Lung (tissue), 12 donors: Measurements from ENCODE around the gene CCDC14. TPM values are rescaled to one million over a fixed set of nuclear protein-coding genes. Genes with fewer than 3 reads are reported as not detected.
"Not testable (repeated sequence)": the region's sequence is repeated elsewhere in the genome, so short reads cannot be mapped to it uniquely, and the experiment has no call there.

Source experiments
- ATAC-seq: fragments of 200-7000 bp; cut with Tn5 transposase; one replicate; pipeline ENCODE4 v1.9.1; 2020; ENCODE audit warnings: moderate number of reproducible peaks; ENCODE audit not compliant: insufficient read depth, low FRiP score
- DNase-seq, 3 donors: peaks; one replicate each; pipeline ENCODE4 v3.0.0-alpha.2; 2013 to 2017
- H3K27ac ChIP-seq, 2 donors: one replicate each; pipeline ENCODE4 v1.5.1; 2013; ENCODE audit warnings: mild to moderate bottlenecking in 2 of 2, moderate library complexity in 2 of 2, control low read depth in 1 of 2, inconsistent platforms in 1 of 2, low read depth in 1 of 2, low read length in 1 of 2
- H3K27me3 ChIP-seq, 3 donors: one replicate each; pipeline ENCODE4 v1.5.1; 2013; ENCODE audit warnings: low read length in 2 of 3; ENCODE audit not compliant: control insufficient read depth in 3 of 3, insufficient read depth in 3 of 3
- H3K36me3 ChIP-seq, 4 donors: one replicate each; pipeline ENCODE4 v1.5.1; 2013; ENCODE audit warnings: low read length in 4 of 4, mild to moderate bottlenecking in 1 of 4, moderate library complexity in 1 of 4; ENCODE audit not compliant: control insufficient read depth in 4 of 4, insufficient read depth in 4 of 4
- H3K4me1 ChIP-seq, 5 donors: one replicate each; pipeline ENCODE4 v1.5.1; 2013; ENCODE audit warnings: low read length in 5 of 5, mild to moderate bottlenecking in 2 of 5, moderate library complexity in 1 of 5; ENCODE audit not compliant: control insufficient read depth in 5 of 5, insufficient read depth in 5 of 5
- H3K4me3 ChIP-seq: one replicate; pipeline ENCODE4 v1.5.1; 2013; ENCODE audit warnings: mild to moderate bottlenecking, control low read depth, moderate library complexity
- H3K9ac ChIP-seq, 2 donors: one replicate each; pipeline ENCODE4 v1.5.1; 2013; ENCODE audit warnings: low read length in 2 of 2, control low read depth in 1 of 2; ENCODE audit not compliant: insufficient read depth in 1 of 2
- H3K9me3 ChIP-seq, 4 donors: one replicate each; pipeline ENCODE4 v1.5.1; 2013; ENCODE audit warnings: low read length in 3 of 4, mild to moderate bottlenecking in 1 of 4, moderate library complexity in 1 of 4; ENCODE audit not compliant: control insufficient read depth in 4 of 4, insufficient read depth in 3 of 4
- WGBS, 2 donors: extraction: QIAGEN DNeasy Blood & Tissue Kit; methylation state at CpG; one replicate each; pipeline ENCODE4 v1.1.7; 2013; 5-methylcytosine and 5-hydroxymethylcytosine counted together
- polyA plus RNA-seq, 2 donors: library from polyadenylated mRNA; stranded (reverse); fragments of 200-250 nt; gene quantifications; one replicate each; pipeline ENCODE4 v1.2.1, GENCODE V29; 2013
- total RNA-seq, 2 donors: library from RNA; depleted of rRNA in 1 of 2; stranded (reverse); fragments of >200 nt in 1 of 2; gene quantifications; one replicate each; pipeline ENCODE4 v1.2.1, GENCODE V29; 2014 to 2021
- TF ChIP-seq, protein P1 (sequence below): IDR thresholded peaks from 2 replicates; pipeline ENCODE4 v1.5.1; 2012; ENCODE audit warnings: mild to moderate bottlenecking; ENCODE audit errors: control extremely low read depth, extremely low read depth
- donor health status: control.
- donor health status: control.
- donor health status: Bipolar disorder and iron deficiency.
- donor health status: healthy.
- donor health status: DM: yes; HTN: yes; CAD: no.

The CCDC14 gene
- total and polyA plus RNA-seq, 4 donors, result 12.5 to 121 (median 36.6) TPM

- 81 to 93% methylated on average over 3 of the region's 3 CpGs for WGBS, 2 donors
- ATAC-seq (no peak), DNase-seq (no peak)
- H3K4me3 ChIP-seq, result no peak overlapping the region
- no peak overlapping the region for H3K9ac ChIP-seq
- TF ChIP-seq, protein P1, sequence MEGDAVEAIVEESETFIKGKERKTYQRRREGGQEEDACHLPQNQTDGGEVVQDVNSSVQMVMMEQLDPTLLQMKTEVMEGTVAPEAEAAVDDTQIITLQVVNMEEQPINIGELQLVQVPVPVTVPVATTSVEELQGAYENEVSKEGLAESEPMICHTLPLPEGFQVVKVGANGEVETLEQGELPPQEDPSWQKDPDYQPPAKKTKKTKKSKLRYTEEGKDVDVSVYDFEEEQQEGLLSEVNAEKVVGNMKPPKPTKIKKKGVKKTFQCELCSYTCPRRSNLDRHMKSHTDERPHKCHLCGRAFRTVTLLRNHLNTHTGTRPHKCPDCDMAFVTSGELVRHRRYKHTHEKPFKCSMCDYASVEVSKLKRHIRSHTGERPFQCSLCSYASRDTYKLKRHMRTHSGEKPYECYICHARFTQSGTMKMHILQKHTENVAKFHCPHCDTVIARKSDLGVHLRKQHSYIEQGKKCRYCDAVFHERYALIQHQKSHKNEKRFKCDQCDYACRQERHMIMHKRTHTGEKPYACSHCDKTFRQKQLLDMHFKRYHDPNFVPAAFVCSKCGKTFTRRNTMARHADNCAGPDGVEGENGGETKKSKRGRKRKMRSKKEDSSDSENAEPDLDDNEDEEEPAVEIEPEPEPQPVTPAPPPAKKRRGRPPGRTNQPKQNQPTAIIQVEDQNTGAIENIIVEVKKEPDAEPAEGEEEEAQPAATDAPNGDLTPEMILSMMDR, result no peak
- H3K9me3 ChIP-seq, result no peaks in the 10 kb centered on the region
- peaks cover 0 to 4% (median 0%) of the 10 kb centered on the region in 5 donors for H3K4me1 ChIP-seq
- H3K36me3 ChIP-seq, result no peaks in the 10 kb centered on the region
- H3K27me3 ChIP-seq, result peaks cover 0 to 3% (median 0%) of the 10 kb centered on the region in 3 donors
- no peak overlapping the region for H3K27ac ChIP-seq
Measured at GRCh38 chr3:123984957-123985356, 23.9 kb upstream of the CCDC14 start.

DNA sequence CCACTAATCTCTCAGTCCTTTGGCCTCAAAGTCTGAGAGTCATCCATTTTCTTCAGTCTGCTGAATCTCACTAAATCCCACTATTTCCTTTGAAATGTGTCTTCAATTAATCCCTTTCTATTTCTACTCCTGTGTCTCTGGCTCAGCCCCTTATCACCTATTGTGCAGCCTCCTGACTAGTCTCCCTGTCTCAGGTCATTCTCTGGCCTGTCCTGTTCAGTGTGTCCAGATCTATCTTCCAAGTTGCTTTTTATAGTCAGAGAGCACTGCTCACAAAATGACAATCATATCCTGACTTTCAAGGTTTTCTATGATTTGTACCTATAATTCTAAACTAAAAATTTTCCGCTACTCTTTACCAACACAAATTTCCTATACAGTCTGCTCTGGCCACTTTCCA, 23.3 kb upstream of the CCDC14 start:
- Histone ChIP-seq H3K9ac (no peak overlapping the region), H3K27ac (no peak overlapping the region), H3K27me3 (peaks cover 0 to 3% (median 0%) of the 10 kb centered on the region in 3 donors), H3K4me3 (no peak overlapping the region), H3K9me3 (no peaks in the 10 kb centered on the region), H3K36me3 (no peaks in the 10 kb centered on the region), H3K4me1 (peaks cover 0 to 4% (median 0%) of the 10 kb centered on the region in 5 donors)
- WGBS, 2 donors, result 92 to 97% methylated on average over 1 of the region's 1 CpG
- DNase-seq, result no peak
- no peak for ATAC-seq
- TF ChIP-seq, protein P1, result no peak

GRCh38 chr3:123981317-123981716, 20.3 kb upstream of the CCDC14 start:
- ATAC-seq, result not testable (repeated sequence)
- 82 to 89% methylated on average over 4 of the region's 4 CpGs for WGBS, 2 donors

DNA sequence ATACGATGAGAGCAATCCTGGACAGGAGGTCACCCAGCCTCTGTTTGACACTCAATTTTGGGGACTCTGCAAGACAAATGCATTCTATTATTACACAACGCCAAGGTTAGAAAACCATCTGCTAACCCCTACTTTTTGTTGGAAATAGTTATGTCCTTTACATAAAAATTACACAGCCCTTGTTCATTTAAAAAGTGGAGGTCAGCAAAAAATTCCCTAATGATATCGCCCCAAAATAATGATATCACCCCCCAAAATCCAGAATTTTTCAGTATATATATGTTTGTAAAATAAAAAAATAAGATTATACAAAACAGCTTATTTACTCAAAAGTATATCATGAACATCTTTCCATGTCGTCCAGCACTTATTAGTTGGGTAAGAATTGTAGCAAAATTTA, 19.5 kb upstream of the CCDC14 start:
- WGBS, 2 donors, result 79 to 83% methylated on average over 4 of the region's 4 CpGs
- no peak overlapping the region for H3K4me3 ChIP-seq

More at GRCh38 chr3:123981317-123981716, 20.3 kb upstream of the CCDC14 start:
- not testable (repeated sequence) for H3K9me3 ChIP-seq, H3K27ac ChIP-seq, H3K36me3 ChIP-seq, H3K4me3 ChIP-seq, H3K27me3 ChIP-seq, DNase-seq, H3K4me1 ChIP-seq, H3K9ac ChIP-seq

More for the DNA sequence above, 19.5 kb upstream of the CCDC14 start:
- ATAC-seq (no peak), DNase-seq (no peak)
- TF ChIP-seq, protein P1, result no peak
- no peaks in the 10 kb centered on the region for H3K36me3 ChIP-seq
- H3K27me3 ChIP-seq, result no peaks in the 10 kb centered on the region
- no peak overlapping the region for H3K9ac ChIP-seq
- H3K27ac ChIP-seq, result no peak overlapping the region
- H3K9me3 ChIP-seq, result no peaks in the 10 kb centered on the region
- peaks cover 0 to 4% (median 0%) of the 10 kb centered on the region in 5 donors for H3K4me1 ChIP-seq
